ENCODE data around the gene COX19.
"Not testable (repeated sequence)": the region's sequence is repeated elsewhere in the genome, so short reads cannot be mapped to it uniquely, and the experiment has no call there.

COX19 gene

DNA sequence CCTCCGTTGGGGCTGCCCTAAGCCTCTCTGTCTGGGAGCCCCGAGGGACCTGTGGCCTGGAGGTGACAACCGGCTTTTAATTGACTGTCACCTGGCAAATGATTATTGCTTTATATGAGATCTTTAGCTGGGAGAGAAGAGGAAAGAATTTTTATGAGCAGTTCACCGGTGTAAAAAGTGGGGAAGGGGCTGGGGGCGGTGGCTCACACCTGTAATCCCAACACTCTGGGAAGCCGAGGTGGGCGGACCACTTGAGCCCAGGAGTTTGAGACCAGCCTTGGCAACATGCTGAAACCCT is 2.6 kb upstream of the COX19 start:
- no peak for DNase-seq (ENCODE audit: low spot score)

DNA sequence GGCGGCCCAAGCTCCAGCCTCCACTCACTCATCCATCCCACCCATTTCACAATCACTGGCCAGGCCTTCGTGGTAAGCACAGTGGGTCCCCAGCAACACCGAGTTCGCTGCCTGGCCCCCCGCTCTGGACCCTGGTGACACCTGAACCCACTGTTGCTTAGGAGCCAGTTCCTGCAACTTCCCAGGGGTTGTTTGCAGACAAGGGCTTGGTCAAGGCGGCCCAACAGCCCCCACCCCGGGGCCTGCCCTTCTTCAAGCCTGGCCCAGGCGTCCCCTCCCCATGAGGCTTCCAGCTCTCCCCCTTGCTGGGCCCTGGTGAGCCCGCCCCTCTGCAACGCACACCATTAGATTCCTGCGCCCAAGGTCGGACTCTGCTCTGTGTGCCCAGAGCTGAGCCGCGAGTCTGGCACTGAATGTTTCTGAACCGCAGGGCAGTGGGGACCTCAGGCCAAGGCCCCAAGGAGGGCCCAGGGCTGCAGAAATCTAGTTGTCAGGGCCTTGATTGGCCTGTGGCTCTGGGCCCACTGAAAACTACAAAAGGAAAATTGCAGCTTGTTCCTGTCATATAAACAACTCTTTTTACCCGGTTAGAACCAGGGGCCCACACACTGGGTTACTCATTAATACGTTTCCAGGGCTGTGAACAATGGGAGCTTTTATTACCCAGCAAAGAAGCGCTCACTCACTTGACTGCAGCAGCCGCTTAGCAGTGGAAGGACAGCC is 2.1 kb upstream of the COX19 start:
- DNase-seq (ENCODE audit: low spot score) = peak; percentile 89

DNA sequence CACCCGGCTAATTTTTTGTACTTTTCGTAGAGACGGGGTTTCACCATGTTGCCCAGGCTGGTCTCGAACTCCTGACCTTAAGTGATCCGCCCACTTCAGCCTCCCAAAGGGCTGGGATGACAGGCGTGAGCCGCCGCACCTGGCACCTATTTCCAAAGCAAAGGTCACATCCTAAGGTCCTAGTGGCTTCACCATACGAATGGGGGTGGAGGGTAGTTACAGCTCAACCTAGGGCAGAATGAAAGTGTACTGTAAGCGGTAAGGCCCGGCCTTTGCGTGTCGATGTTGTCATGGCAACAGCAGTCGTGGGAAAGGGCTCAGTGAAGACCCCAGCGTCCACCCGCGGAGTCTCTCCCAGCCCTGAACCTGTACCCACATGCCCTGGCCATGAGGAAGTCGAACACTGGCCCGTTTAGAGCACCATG is 1.6 kb upstream of the COX19 start:
- no peak for DNase-seq (ENCODE audit: low spot score)

DNA sequence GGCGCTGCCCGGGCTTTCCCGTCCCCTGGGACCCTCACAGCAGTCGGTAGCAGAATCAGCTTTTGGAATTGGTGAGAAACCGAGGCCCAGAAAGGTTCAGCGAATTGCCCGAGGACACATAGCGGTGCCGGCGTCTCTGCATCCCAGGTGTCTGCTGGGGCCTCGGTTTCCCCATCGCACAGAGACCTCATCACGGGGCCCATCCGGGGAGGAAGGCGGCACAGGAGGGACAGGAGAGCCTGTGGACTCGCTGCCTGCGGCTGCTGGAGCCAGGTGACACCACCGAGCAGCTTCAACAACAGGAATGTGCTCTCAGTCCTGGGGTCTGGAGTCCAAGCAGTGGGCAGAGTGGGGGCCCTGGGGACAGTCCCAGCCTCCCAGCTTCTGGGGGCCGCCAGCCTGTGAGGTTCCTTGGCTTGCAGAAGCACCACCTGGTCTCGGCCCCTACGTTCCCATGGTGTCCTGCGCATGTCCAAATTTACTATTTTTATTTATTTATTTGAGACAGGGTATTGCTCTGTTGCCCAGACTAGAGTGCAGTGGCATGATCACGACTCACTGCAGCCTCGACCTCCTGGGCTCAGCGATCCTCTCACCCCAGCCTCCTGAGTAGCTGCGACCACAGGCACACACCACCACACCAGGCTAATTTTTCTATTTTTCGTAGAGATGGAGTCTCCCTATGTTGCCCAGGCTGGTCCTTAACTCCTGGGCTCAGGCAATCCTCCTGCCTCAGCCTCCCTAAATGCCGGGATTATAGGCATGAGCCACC is 539 bp upstream of the COX19 start:
- DNase-seq (ENCODE audit: low spot score) = no peak

DNA sequence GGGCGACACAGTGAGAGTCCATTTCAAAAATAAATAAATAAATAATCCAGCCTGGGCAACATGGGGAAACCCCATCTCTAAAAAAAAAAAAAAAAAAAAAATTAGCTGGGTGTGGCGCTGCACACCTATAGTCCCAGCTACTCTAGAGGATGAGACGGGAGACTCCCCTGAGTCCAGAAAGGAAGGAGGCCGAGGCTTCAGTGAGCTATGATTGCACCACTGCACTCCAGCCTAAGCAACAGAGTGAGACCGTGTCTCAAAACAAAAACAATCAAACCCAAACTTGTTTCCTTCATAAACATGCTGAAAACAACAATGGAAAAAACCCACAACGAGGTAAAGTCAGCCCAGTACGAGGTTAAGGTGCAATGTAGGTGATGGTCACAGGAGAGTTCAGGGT is 1.2 kb downstream of the COX19 start:
- DNase-seq (ENCODE audit: low spot score) = no peak

DNA sequence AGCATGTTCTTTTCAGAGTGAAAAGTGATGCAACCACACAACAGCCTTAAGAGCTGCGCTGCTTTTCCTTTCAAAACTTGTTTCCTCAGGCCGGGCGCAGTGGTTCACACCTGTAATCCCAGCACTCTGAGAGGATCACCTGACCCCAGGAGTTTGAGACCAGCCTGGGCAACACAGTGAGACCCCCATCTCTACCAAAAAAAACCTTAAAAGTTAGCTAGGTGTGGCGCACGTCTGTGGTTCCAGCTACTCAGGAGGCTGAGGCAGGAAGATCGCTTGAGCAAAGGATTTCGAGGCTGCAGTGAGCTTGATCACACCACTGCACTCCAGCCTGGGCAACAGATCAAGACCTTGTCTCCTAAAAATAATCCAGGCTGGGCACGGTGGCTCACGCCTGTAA is 2.0 kb downstream of the COX19 start:
- DNase-seq (ENCODE audit: low spot score) = no peak

DNA sequence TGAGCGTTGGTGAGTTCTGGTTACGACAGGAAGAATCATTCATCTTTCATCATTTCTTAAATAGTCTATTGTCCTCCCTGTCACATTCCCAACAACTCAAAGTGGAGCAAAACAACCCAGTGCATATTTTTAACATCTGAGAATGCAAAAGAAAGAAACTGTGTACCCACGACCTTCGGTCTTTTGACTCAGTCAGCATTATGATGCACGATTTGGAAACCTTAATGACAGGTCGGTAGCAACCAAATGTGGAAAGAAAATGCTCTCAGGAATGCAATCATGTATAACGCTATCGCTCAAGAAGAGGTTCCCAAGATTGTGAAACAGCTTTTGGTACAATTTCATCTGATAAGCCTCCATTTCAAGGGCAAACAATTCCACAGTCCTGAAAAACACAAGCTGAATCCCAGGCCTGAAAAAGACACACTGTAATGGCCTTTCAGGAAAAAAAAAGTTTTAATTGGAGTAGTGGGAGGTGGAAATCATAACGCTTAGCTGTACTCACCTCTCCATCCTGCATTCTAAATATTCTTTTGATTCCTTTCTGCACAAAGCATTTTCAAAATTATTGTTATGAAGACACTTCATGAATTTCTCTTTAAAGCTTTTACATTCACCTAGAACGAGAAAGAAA is 2.6 kb downstream of the COX19 start:
- no peak for DNase-seq (ENCODE audit: low spot score)

DNA sequence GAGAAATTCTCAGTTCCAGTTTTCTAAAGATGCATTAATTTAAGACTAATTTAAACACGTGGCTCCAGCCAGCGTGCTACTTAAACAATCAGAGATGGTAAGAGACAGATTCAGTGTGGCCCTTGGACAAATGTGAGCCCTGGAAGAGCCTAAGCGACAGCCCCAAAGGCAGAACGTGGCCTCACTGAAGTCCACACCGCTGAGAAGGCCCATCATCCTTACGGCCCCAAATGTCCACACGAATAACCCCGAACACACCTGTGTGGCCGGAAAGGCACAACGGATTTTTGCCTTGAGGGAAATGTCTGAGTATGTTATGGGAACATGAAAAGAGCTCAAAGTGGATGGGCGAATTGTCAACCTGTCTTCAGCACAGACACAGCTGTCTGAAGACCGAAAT is 3.2 kb downstream of the COX19 start:
- no peak for DNase-seq (ENCODE audit: low spot score)

DNA sequence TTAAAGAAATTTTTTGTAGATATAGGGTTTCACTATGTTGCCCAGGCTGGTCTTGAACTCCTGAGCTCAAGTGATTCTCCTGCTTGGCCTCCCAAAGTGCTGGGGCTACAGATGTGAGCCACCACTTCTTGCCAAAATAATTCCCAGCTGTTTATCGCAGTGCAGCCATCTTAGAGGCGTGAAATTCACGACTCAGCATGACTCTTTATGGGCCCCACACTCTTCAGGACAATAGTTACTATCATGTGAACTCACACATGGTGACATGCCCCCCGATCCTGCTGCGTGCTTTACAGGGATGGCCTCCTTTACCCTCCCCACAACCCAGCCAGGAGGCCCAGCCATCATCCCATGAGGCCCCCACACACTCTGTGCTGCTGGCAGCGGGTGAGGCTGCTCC is 4.6 kb downstream of the COX19 start:
- DNase-seq (ENCODE audit: low spot score) = no peak

DNA sequence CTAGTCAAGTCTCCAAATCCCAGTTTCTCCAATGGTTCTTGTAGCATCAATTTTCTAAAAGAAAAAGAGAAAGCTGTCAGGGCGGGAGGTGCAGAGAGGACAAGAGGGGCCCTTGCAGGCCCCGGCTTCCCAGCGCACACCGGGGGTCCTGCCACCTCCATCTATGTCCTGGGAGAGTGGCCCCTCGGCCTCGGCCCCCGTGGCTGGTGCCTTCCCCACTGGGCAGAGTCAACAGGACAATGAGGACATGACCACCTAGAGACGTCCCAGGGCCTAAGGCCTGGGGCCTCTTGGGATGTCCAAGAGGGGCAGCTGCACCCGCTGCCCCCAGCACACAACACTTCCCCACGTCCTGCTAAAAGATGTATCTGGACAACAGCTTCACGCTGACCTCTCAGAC is 5.9 kb downstream of the COX19 start:
- DNase-seq (ENCODE audit: low spot score) = no peak

DNA sequence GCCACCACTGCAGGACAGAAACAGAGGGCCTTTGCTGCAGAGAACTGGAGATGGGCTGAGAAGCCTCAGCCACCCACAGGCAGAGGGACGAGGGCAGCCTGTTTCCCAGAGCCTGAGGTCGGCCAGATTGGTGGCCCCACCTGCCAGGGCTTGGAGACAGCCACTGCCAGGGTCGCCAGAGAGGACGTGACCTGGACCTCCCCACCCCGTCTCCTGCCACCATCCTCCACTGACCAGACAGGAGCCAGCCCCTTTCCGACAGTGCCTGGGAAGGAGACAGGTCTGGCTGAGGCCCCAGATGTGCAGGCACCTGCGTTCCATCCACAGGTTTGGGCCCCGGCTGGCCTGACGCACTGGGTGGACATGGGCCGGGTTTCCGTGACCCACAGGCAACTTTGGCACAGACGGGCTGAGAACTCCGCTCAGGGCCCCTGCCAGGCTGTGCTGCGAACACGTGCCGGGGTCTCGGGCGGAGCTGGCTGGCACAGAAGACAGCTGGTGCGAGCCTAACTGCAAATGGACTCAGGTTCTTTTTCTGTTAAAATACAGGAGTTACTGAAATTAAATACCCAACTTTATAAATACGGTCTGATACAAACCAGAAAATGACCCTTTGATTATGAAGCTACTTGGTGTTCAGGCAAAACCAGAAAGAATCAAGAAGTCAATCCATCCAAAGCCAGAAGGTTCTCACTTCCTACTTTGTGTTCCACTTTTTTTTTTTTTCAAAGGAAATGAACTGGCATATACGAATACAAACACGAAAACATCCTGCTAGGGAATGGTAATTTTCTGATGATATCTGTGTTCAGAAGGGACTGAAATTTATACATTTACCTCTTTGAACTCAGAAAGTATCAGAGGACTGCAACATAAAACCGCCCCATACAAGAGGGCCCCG is 6.9 kb downstream of the COX19 start:
- DNase-seq (ENCODE audit: low spot score) = no peak

DNA sequence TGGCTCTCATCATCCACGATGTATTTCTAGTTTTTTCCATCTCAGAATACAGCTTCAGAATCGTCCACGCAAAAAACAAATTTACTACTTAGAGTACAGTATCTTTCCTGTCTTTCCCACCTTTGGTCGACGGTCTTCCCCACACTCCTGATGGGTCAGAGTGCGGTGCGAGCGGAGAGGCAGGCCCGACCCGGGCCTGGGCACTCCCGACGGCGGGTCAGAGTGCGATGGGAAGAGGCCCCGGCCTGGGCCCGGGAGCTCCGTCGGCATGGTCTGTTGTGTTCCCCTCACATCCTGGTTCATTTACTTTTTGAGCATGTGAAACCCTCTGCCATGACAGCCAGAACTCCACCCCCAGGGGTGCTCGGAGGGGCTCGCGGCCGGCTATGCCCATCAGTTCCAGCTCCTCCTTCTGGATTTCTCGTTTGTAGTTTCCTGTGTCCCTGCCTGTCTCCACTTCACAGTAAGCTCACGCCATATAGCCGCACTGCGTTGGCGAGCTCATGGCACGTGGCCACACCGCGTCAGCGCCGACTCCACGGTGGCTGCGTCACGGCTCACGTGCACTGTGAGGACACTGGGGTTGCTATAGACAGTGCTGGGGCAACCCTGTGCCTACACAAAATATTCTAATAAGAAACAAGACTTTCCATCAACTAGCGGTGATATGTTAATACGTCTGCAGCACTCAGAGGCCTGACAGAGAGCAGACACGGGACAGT is 7.8 kb downstream of the COX19 start:
- no peak for DNase-seq (ENCODE audit: low spot score)

DNA sequence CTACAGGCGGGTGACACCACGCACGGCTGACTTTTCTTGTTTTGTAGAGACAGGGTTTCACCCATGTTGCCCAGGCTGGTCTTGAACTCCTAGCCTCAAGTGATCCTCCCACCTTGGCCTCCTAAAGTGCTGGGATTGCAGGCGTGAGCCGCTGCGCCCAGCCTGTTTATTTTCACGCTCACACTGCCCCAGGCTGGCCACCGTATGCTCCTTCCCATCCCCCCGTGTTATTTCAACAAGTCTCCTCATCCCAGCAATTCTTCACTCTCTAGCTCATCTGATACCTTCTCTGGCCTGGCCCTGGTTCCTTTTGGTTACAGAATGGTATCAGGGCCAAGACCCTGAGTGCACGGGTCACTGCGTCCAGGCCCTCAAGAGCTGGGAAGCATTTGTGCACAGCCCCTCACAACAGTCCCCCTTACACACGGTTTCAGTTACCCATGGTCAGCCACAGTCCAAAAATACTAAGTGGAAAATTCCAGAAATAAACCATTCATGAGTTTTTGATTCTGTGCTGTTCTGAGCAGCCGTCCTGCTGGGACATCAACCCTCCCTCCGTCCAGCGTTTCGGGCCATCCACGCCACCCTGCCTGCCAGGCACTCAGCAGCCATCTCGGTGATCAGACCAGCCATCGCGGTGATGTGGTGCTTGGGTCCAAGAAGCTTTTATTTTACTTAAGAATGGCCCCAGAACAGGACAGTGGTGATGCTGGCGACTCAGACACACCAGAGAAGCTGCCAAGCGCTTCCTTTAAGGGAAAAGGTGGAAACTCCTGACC is 8.9 kb downstream of the COX19 start:
- no peak for DNase-seq (ENCODE audit: low spot score)

DNA sequence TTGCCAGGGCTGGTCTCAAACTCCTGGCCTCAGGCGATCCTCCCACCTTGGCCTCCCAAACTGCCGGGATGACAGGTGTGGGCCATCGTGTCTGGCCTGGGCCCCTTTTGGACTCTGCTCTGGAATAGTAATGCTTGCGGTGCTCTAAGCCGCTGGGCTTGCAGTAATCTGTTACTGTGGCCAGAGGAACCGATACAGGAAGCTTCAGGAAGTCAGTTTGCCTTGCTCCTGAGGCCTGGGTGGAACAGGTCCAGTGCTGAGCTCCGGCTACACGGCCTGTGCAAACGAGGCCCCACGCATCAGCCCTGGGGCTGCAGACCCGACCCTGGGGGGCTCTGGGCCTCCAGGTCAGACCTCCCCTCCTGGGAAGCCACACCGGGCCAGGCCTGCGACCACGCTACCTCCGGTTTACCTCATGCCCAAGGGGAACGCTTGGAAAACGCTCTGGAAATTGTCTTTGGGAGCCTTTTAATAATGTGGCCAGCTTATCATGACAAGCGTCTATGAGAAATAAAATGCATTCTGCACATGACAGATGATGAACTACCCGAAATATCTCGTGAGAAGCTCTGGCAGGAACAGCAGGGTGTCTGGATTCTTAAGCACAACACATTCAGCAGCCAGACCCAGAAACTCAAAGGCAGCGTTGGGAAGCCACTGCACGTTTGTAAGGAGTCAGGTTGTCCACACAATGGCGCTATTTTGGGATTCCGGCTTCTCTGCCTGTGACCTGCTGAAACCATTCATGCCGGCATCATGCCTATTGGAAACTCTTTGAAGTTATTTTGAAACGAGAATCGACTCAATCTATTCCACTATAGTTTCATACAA is 10.7 kb downstream of the COX19 start:
- no peak for DNase-seq (ENCODE audit: low spot score)

DNA sequence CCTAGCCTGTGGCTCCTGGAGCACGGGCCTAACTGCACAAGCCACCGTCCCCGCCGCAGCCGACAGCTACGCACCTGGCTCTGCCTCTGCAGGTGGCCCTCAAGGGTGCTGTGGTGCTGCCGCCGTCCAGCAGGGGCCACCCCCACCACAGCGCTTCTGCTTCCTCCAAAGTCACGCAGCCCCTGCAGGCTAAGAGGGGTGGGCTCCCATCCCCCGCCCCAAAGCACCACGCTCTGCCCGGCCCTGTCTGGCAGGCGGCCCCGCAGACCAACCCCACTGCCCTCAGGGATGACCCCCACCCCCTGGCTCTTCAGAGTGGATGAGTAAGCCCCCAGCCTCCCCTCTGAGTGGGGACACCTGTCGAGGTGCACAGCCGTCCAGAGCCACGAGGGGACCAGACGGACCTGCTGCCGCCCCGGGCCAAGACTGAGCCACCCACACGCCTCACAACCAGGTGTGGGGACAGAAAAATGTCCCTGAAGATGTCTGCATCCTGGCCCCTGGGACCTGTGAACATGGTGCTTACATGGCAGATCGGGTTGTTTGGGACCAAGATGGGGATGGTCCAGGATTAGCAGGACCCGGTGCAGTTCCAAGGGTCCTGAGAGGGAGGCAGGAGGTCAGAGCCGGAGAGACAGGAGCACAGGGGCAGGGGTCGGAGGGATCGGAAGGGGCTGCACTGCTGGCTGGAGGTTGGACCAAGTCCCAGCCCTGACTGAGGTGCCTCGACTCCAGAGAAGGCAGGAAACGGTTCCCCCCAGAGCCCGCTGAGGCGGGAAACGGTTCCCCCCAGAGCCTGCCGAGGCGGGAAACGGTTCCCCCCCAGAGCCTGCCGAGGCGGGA is 11.9 kb downstream of the COX19 start:
- no peak for DNase-seq (ENCODE audit: low spot score)

DNA sequence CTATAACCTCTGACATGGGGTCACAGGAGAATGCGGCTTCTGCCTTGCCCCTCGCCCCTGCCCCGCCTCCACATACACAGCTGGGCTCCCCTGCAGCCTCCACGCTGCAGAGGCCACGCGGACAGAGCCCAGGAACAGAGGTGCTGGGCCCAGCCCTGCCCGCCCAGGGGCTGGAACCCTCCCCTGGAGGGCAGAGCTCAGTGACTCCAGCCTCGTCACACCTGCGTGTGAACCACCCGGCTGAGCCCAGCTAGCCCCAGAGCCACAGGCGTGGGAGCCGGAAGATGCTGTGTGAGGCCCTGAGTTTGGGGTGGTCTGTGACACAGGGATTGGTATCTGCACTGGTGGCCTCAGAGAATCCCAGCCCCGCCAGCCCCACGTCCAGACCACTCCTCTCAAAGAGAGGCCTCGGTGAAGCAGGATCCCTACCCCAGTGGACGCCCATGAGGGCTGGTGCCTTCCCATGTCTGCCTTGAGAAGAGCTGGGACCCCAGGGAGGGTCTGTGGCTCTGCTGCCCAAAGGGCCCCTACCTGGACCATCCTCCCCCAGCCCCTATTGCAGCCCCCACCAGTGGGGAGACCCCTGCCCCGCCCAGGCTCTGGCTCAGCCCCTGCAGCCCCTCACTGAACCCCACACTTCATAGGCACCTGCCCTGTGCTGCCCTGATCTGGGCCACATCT is 12.8 kb downstream of the COX19 start:
- DNase-seq (ENCODE audit: low spot score) = no peak

DNA sequence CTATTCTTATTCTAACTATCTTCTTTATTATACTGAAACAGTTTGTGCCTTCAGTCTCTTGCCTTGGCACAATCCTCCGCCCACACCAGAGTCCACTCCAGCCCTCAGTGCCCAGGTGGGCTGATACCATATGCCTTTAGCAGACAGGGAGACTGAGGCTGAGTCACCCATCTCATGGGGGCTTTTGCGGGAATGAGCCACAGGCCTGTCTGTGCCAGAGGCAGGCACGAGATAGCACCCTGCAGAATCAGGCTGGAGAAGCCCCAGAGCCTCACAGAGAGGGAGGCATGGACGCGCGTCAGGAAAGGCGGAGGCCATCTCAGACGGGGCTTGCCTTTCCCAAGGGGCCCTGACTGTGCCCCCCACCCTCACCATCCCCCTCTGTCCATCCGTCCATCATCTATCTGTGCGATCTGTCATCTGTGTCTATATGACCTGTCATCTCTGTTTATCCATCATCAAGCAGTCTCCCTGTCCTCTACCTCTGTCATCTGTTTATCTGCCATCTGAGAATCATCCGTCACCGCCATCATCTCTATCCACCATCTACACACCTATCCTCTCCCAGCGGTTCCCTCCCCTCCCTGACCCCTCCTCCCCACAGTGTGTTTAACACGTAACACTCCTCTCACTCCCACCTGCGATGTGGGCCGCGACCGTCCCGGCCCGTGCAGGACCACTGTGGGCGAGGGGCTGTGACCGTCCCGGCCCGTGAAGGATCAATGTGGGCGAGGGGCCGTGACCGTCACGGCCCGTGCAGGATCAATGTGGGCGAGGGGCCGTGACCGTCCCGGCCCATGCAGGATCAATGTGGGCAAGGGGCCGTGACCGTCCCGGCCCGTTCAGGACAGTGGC is 13.6 kb downstream of the COX19 start:
- DNase-seq (ENCODE audit: low spot score) = no peak

DNA sequence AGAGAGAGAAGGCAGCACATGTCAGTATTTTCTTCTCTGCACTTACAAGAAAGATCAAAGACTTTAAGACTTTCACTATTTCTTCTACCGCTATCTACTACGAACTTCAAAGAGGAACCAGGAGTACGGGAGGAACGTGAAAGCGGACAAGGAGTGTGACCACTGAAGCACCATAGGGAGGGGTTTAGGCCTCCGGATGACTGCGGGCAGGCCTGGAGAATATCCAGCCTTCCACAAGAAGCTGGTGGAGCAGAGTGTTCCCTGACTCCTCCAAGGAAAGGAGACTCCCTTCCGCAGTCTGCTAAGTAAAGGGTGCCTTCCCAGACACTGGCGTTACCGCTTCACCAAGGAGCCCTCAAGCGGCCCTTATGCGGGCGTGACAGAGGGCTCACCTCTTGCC is 14.4 kb downstream of the COX19 start:
- DNase-seq (ENCODE audit: low spot score) = not testable (repeated sequence)

Measured in putamen (tissue), 1 donor.